SK-N-SH (cell line): ENCODE data around the gene BNC2. TPM values are rescaled to one million over a fixed set of nuclear protein-coding genes. Genes with fewer than 3 reads are reported as not detected.

Source experiments
- CTCF ChIA-PET: fragments of 300-600, 350-600 bp; formaldehyde crosslinking; extraction: SDS; loops from one replicate; lab custom pipeline; 2021; lab: Yijun Ruan, JAX
- POLR2A ChIA-PET: fragments of 350-600 bp; sonication (Branson Sonifier 250); formaldehyde crosslinking; extraction: SDS; loops from one replicate; lab custom pipeline; 2020; ENCODE audit warnings: antibody characterized with exemption, inconsistent platforms; lab: Yijun Ruan, JAX
- DNase-seq: peaks from one replicate; pipeline ENCODE4 v3.0.0; 2012
- H2AFZ ChIP-seq: fragments of 200-600 bp; sonication (generic); 2 replicates; pipeline ENCODE4 v1.8.1; 2016; ENCODE audit warnings: antibody characterized with exemption, mild to moderate bottlenecking, low read depth
- H3F3A ChIP-seq: fragments of 200-600 bp; sonication (generic); replicated peaks from 2 replicates; pipeline ENCODE3; 2016; ENCODE audit warnings: antibody characterized with exemption, mild to moderate bottlenecking; ENCODE audit not compliant: insufficient read depth
- H3K27ac ChIP-seq, 2 experiments: fragments of 200-500 bp in 1 of 2; fragments of 200-600 bp in 1 of 2; sonication (Bioruptor generic) in 1 of 2; sonication (generic), shearing (Covaris generic) in 1 of 2; 2 replicates each; pipeline versions ENCODE4 v1.5.1 to v1.6.1; 2014 to 2016; ENCODE audit warnings: low read depth in 2 of 2, inconsistent platforms in 1 of 2, low read length in 1 of 2, mild to moderate bottlenecking in 1 of 2, mixed read lengths in 1 of 2
- H3K27me3 ChIP-seq: fragments of 200-600 bp; sonication (generic), shearing (Covaris generic); 2 replicates; pipeline ENCODE4 v1.6.1; 2016; ENCODE audit warnings: mixed run types; ENCODE audit not compliant: insufficient read depth
- H3K36me3 ChIP-seq, 2 experiments: fragments of 200-500 bp in 1 of 2; fragments of 200-600 bp in 1 of 2; sonication (Bioruptor generic) in 1 of 2; sonication (generic) in 1 of 2; replicated peaks in 1 of 2; 2 replicates each; pipeline versions ENCODE3 to v1.5.1; 2014 to 2016; ENCODE audit warnings: low read length in 1 of 2, mild to moderate bottlenecking in 1 of 2; ENCODE audit not compliant: insufficient read depth in 2 of 2, control insufficient read depth in 1 of 2
- H3K4me1 ChIP-seq, 2 experiments: fragments of 200-500 bp in 1 of 2; fragments of 200-600 bp in 1 of 2; sonication (Bioruptor generic) in 1 of 2; sonication (generic), shearing (Covaris generic) in 1 of 2; 2 replicates each; pipeline versions ENCODE4 v1.5.1 to v1.6.1; 2014 to 2016; ENCODE audit warnings: low read depth in 1 of 2, low read length in 1 of 2, mixed run types in 1 of 2; ENCODE audit not compliant: insufficient read depth in 2 of 2, control insufficient read depth in 1 of 2
- H3K4me2 ChIP-seq: fragments of 200-600 bp; sonication (generic), shearing (Covaris generic); 2 replicates; pipeline ENCODE4 v1.6.1; 2017; ENCODE audit warnings: mixed run types
- H3K4me3 ChIP-seq, 2 experiments: fragments of 200-500 bp in 1 of 2; fragments of 200-600 bp in 1 of 2; sonication (Bioruptor generic) in 1 of 2; sonication (generic), shearing (Covaris generic) in 1 of 2; 2 replicates each; pipeline versions ENCODE4 v1.5.1 to v1.8.1; 2014 to 2016; ENCODE audit warnings: low read depth in 2 of 2, inconsistent platforms in 1 of 2, low read length in 1 of 2, mild to moderate bottlenecking in 1 of 2, mixed read lengths in 1 of 2, moderate library complexity in 1 of 2
- H3K79me2 ChIP-seq: fragments of 200-600 bp; sonication (generic); 2 replicates; pipeline ENCODE4 v1.8.1; 2017; ENCODE audit warnings: mild to moderate bottlenecking; ENCODE audit not compliant: insufficient read depth
- H3K9ac ChIP-seq: fragments of 200-600 bp; sonication (generic); 2 replicates; pipeline ENCODE4 v1.6.1; 2017; ENCODE audit warnings: mixed run types
- H3K9me2 ChIP-seq: fragments of 200-600 bp; sonication (generic); 2 replicates; pipeline ENCODE4 v1.6.1; 2017; ENCODE audit warnings: mixed run types
- H3K9me3 ChIP-seq: fragments of 200-600 bp; sonication (generic); 2 replicates; pipeline ENCODE4 v1.6.1; 2017; ENCODE audit warnings: mixed run types, mild to moderate bottlenecking, moderate library complexity
- H4K20me1 ChIP-seq: fragments of 200-600 bp; sonication (generic); 2 replicates; pipeline ENCODE4 v1.6.1; 2017; ENCODE audit warnings: mild to moderate bottlenecking, mixed run types; ENCODE audit not compliant: insufficient read depth
- EP300 ChIP-seq, 2 experiments: IDR thresholded peaks; 2 replicates each; pipeline versions ENCODE4 v1.4.0 to v1.6.1; 2012; ENCODE audit warnings: borderline replicate concordance in 1 of 2, low read depth in 1 of 2, low read length in 1 of 2
- FOSL2 ChIP-seq: IDR thresholded peaks from 2 replicates; pipeline ENCODE4 v1.4.0; 2012; ENCODE audit warnings: low read depth, mild to moderate bottlenecking, moderate library complexity, borderline replicate concordance
- FOXJ3 ChIP-seq: sonication (generic); formaldehyde crosslinking; IDR thresholded peaks from 2 replicates; pipeline ENCODE4 v1.5.1; 2020; ENCODE audit warnings: mild to moderate bottlenecking, missing genetic modification reagents
- FOXM1 ChIP-seq: IDR thresholded peaks from 2 replicates; pipeline ENCODE4 v1.4.0; 2012; ENCODE audit warnings: low read depth, mild to moderate bottlenecking
- GATA2 ChIP-seq: sonication (generic); formaldehyde crosslinking; IDR thresholded peaks from 2 replicates; pipeline ENCODE4 v1.5.0; 2020; ENCODE audit warnings: mild to moderate bottlenecking, missing genetic modification reagents
- MXI1 ChIP-seq: IDR thresholded peaks from 2 replicates; pipeline ENCODE4 v1.6.1; 2012; ENCODE audit warnings: mild to moderate bottlenecking, low read depth, low read length, improper control_type of control experiment
- POLR2AphosphoS5 ChIP-seq: IDR thresholded peaks from 2 replicates; pipeline ENCODE4 v1.6.1; 2012; ENCODE audit warnings: low read depth, low read length
- RAD21 ChIP-seq: IDR thresholded peaks from 2 replicates; pipeline ENCODE4 v1.6.1; 2012; ENCODE audit warnings: mild to moderate bottlenecking, low read length
- RCOR1 ChIP-seq: fragments of 150-350 bp; IDR thresholded peaks from 2 replicates; pipeline ENCODE4 v1.6.1; 2017; ENCODE audit warnings: antibody characterized with exemption, low read length
- SMC3 ChIP-seq: IDR thresholded peaks from 2 replicates; pipeline ENCODE4 v1.6.1; 2012; ENCODE audit warnings: low read depth, low read length, improper control_type of control experiment
- TAF1 ChIP-seq: IDR thresholded peaks from 2 replicates; pipeline ENCODE4 v1.6.1; 2012; ENCODE audit warnings: low read depth, mild to moderate bottlenecking, low read length, moderate library complexity, borderline replicate concordance
- TCF12 ChIP-seq: IDR thresholded peaks from 2 replicates; pipeline ENCODE4 v1.4.0; 2012
- WGBS: methylation state at CpG from one replicate; pipeline ENCODE4 v1.1.6; 2017; ENCODE audit warnings: low lambda C conversion rate; 5-methylcytosine and 5-hydroxymethylcytosine counted together
- polyA plus RNA-seq, 3 experiments: library from polyadenylated mRNA; depleted of rRNA; stranded (reverse); fragments of >200 nt; gene quantifications; 2 replicates each; pipeline ENCODE4 v1.2.3, GENCODE V29; 2012
- TF ChIP-seq, protein P1 (sequence below): fragments of 150-350 bp; IDR thresholded peaks from 2 replicates; pipeline ENCODE4 v1.6.1; 2016; ENCODE audit warnings: mild to moderate bottlenecking, low read depth, low read length
- TF ChIP-seq, protein P2 (sequence below): fragments of 150-350 bp; IDR thresholded peaks from 2 replicates; pipeline ENCODE4 v1.6.1; 2017; ENCODE audit warnings: antibody characterized with exemption, low read length, low read depth, borderline replicate concordance

The BNC2 gene
- polyA plus RNA-seq, 1 of the 3 experiments (the other 2 are of a cell fraction): 8.8 TPM

DNA sequence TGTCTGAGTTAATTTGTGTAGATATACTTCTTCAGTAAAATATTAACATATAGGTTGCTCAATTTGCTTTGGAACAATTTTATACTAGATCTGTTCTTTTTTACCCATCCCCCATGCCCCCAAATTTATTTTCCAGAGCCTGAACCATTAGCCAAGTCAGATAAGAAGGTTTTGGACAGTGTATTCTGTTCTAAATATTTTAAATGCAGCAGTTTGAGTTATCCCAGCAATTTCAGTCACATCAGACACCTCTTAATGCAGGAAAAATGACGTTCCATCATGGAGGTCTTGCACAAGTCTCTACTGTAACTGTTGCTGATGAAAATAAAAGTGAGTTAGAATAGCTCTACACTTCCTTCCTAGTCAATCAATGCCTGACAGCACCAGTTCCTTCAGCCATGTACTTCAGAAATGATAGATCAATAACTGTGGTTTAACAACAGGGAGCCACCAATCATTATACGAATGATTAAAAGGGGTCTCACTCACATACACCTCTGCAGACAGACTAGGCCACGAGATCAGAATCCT lies 215.8 kb downstream of the BNC2 start:
- TF ChIP-seq FOXJ3 (CRISPR knock-in tag) (no peak), GATA2 (CRISPR knock-in tag) (no peak), MXI1 (no peak)
- TF ChIP-seq, protein P1, sequence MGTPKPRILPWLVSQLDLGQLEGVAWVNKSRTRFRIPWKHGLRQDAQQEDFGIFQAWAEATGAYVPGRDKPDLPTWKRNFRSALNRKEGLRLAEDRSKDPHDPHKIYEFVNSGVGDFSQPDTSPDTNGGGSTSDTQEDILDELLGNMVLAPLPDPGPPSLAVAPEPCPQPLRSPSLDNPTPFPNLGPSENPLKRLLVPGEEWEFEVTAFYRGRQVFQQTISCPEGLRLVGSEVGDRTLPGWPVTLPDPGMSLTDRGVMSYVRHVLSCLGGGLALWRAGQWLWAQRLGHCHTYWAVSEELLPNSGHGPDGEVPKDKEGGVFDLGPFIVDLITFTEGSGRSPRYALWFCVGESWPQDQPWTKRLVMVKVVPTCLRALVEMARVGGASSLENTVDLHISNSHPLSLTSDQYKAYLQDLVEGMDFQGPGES: no peak
- ChIA-PET POLR2A (no interaction called here), CTCF (interaction anchor here (1.0 kb wide), 1 partner anchor 149 kb away, joined by 3 read pairs; no protein-coding TSS in a partner anchor)
- H2AFZ ChIP-seq: no peak overlapping the region
- no peak overlapping the region for H3K27ac ChIP-seq
- H3K4me1 ChIP-seq: peaks cover 0 to 18% of the 10 kb centered on the region in 2 experiments; a peak in 3 of 4 replicates
- no peak for DNase-seq
- H3K4me2 ChIP-seq: peak overlapping the region; percentile 73
- no peaks in the 10 kb centered on the region for H3K9me2 ChIP-seq
- no peak overlapping the region for H3K9ac ChIP-seq
- no peak overlapping the region for H3K4me3 ChIP-seq
- H3F3A ChIP-seq: no peaks in the 10 kb centered on the region
- no peaks in the 10 kb centered on the region for H3K27me3 ChIP-seq
- 94% methylated on average over 3 of the region's 3 CpGs for WGBS
- peaks cover 22% of the 10 kb centered on the region for H3K79me2 ChIP-seq
- no peaks in the 10 kb centered on the region for H4K20me1 ChIP-seq
- H3K9me3 ChIP-seq: no peaks in the 10 kb centered on the region
- H3K36me3 ChIP-seq: no peaks in the 10 kb centered on the region

DNA sequence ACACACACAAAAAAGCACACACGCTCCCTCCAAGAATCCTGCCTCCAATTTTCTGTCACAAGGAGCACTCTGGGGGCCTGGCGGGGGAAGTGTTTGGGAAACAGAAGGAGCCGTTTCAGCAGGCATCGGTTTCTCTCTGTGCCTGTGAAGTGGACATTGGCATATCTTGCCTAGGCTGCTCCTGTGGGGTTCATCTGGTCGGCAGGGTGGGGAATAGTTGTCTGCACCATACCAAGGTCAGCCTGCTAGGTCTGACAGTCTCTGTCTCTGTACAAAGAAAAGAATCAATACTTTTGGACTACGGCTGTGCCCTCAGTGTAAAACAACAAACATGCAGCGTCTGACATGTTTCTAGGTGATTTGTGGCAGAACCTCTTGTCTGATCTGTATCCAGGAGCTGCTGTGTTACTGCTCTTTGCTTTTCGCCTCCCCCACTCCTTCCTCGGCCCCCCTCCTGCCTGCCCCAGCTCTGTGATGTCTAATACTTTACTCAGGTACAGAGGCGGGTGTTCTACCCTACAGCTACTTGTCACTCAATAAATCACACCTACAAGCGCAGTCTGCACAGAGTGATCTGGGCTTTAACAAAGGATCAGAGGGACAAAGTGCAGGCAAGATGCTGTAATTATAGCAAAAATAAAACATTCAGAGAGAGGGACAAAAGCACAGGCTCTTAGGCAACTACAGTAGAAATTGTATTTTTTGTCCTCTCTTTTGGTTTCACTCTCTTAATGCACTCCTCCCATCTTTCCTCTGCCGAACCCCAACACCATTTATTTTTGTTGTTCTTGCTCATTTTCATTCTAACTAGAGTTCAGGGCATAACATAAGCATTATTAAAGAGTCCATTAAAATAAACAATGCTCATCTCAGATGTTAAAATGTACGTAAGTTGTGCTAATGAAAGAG lies 216.7 kb downstream of the BNC2 start:
- peaks cover 22% of the 10 kb centered on the region for H3K79me2 ChIP-seq
- ChIA-PET POLR2A (no interaction called here), CTCF (interaction anchor here (1.2 kb wide), 1 partner anchor 20 kb away, joined by 3 read pairs; no protein-coding TSS in a partner anchor)
- no peaks in the 10 kb centered on the region for H3K9me2 ChIP-seq
- H3K36me3 ChIP-seq: no peaks in the 10 kb centered on the region
- peak overlapping the region; percentile 20 to 31 for H3K4me3 ChIP-seq
- H3F3A ChIP-seq: no peaks in the 10 kb centered on the region
- peak overlapping the region; percentile 73 for H3K4me2 ChIP-seq
- no peaks in the 10 kb centered on the region for H3K27me3 ChIP-seq
- H3K9ac ChIP-seq: peak overlapping the region; percentile 17; the same call in 1 of the 2 replicates
- no peaks in the 10 kb centered on the region for H3K9me3 ChIP-seq
- TF ChIP-seq FOXM1 (no peak), TAF1 (no peak), TCF12 (no peak), POLR2AphosphoS5 (no peak), SMC3 (no peak), RAD21 (no peak), EP300 (IDR thresholded peaks at IDR 0.05; ENCODE audit: borderline replicate concordance in 1 of 2, low read depth in 1 of 2, low read length in 1 of 2) (no peak), FOSL2 (no peak), RCOR1 (no peak)
- TF ChIP-seq, protein P2, sequence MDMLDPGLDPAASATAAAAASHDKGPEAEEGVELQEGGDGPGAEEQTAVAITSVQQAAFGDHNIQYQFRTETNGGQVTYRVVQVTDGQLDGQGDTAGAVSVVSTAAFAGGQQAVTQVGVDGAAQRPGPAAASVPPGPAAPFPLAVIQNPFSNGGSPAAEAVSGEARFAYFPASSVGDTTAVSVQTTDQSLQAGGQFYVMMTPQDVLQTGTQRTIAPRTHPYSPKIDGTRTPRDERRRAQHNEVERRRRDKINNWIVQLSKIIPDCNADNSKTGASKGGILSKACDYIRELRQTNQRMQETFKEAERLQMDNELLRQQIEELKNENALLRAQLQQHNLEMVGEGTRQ: no peak
- peak; percentile 19 for DNase-seq
- 58% methylated on average over 13 of the region's 13 CpGs for WGBS
- peak overlapping the region in 1 of 2 experiments; percentile 8; a peak in 2 of 4 replicates for H3K27ac ChIP-seq
- H3K4me1 ChIP-seq: peaks cover 0 to 18% of the 10 kb centered on the region in 2 experiments; a peak in 3 of 4 replicates
- H2AFZ ChIP-seq: no peak overlapping the region
- no peaks in the 10 kb centered on the region for H4K20me1 ChIP-seq
